HG02885 (cell line): ENCODE measurements around the gene CREB3L4.
"Not testable (repeated sequence)": the region's sequence is repeated elsewhere in the genome, so short reads cannot be mapped to it uniquely, and the experiment has no call there.

Experiments
- ATAC-seq: cut with Tn5 transposase; IDR thresholded peaks from one replicate; pipeline ENCODE4 v1.9.1; 2021; ENCODE audit warnings: mild to moderate bottlenecking; ENCODE audit not compliant: unreplicated experiment, poor library complexity

Gene CREB3L4

DNA sequence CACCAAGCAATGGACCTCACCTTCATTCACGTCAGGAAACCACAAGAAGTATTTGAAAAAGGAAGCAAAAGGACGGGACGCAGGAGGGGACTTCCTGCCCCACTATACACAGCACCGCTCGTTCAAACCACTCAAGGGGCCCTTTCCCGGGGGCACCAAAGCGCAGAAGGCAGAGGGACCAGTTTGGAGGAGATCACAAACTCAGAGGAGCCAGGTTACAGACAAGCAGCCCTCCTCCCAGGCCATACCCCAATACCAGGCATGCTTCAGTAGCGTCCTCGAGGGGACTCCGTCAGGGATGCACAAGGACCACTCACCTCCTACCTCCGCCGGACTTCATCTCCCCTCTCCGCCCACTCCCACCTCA lies 10.0 kb upstream of the CREB3L4 start:
- peak; percentile 12 for ATAC-seq

DNA sequence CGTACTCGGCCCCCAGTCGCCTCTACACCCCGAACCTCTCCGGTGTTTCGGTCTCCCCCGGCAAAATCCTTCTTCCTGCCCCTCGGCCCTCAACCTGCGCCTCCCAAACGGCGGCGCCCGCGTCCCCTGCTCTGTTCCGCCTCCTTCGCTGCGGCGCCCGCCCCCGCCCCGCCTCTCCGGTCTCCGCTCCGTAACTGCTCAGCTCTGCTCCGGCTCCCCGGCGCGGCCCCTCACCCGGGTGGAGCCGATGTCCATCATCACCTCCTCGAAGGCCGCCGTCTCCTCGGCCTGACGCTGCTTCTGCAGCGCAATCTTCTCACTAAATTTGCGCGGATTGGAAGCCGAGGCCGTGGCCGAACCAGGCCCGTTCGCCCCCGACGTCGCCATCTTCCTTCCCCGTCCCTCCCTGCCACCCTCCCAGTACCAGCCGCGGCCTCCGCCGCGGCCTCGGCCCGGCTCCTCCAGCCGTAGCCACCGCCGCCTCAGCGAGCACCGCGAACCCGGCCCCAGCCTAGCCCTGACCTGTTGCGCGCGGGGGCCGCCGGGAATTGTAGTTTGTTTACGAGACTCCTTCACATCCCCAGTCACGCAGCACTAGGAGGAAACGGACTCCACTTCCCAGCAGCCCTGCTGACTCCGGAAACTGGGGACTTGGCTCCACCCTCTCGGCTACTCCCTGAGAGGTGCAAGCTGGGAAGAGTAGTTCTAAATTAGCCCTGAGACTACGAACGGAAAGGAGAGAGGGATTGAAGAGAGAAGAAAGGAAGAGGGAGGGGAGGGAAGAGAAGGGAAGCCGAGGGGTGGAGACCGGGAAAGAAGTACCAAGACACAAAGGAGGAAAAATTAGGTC lies 9.4 kb upstream of the CREB3L4 start, which contains the start of gene CRTC2:
Gene CRTC2 (minus strand): TSS at position 502 of the 850 bp plus-strand sequence. CDS start 115 bp downstream, at position 387.
- peak; percentile 82 for ATAC-seq

DNA sequence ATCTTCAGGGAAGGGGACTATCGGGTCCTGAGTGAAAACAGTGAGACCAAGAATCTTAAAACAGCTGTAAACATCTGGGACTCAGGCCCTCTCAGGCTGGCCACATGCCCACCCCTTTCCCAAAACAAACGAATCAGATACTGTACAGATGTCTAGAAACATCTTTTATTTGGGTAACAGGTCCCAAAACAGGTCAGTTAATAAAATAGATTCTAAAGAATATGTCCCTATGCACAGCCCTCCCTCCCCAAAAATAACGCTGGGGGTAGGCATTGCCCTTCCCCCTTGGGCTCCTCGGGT lies 8.8 kb upstream of the CREB3L4 start:
- no peak for ATAC-seq

DNA sequence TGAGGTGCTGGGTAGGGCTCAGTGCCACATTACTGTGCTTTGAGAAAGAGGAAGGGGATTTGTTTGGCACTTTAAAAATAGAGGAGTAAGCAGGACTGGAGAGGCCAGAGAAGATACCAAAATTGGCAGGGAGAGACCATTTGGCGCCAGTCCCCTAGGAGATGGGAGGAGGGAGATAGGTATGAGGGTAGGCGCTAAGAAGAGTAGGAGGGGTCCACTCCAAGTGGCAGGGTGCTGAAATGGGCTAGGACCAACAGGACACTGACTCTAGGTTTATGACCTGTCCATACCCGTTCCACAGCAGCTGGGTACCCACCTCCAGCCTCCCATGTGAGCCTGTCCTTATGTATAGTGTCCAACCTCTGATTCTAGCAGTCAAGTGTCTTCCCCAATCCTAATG lies 8.2 kb upstream of the CREB3L4 start:
- ATAC-seq = no peak

DNA sequence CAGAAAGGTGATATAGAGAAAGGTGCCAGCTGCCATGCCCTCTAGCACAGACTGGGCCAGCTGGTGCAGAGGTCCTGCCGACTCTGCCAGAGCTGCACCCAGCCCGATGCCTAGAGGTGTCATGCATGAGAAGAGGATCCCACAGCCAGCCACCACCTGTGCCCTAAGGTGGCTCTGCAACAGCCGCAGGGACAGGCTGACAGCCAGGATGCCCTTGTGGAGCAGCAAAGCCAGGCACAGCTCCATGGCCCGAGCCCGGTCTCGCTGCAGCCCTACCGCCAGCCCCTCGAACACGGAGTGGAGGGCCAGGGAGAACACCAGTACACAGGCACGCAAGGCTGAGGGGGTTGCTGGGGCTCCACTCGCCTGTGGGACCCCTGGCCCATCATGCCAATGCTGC lies 7.5 kb upstream of the CREB3L4 start:
- no peak for ATAC-seq

DNA sequence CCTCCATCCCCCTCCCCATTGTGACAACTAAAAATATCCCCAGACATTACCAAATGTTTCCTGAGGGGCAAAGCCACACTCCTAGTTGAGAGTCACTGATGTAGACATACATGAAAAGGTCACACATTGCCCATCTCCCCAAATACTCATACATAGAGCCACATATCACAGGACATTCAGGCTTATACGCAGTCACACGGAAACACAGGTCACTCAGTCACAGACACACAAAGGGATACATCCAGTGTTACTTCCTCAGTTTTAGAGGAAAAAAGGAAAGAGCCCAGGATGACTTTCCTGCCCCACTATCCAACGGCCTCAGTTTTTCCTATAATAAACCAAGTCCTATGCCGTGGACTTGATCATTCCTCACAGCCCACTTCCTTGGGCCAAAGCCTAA lies 6.3 kb upstream of the CREB3L4 start:
- ATAC-seq = no peak

DNA sequence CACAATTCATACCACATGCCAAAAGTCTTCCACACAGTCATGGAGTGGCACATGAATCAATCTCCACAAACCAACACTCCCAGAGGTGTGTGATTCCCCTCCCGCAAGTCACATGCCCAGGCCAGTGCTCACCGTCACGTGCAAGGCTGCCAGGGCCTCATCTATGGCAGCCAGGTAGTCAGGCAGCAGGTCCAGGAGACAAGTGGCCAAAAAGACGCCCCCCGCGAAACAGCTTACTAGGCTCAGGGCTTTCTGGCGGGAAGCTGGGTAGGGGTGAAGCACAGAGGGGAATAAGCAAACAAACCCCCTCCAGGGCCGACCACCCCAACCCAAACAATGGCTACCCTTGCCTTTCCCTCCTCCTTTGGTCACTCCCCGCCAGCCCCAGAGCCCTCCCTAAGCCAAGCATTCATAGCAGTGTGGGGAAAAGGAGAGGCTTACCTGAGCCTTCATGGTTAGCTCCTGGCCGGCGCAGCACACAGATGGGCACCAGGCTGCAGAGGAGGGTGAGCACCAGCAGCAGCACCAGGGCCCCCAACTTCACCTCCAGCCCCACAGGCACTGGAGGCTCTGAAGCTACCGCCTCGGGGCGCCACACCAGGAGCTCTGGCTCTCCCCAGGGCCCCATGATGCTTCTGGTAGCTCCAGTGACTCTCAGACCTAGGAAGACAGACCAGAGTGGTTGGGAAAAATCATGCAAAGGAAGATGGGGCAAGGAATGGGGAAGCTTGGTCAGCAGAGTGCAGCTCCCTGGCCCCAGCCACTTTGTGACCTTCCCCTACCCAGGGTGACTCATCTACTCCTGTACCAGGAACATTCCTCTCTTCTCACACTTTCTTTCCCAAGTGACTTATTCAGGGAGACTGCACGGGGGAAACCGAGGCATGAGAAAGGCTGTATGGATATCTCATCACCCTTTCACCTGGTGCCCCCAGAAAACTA lies 5.3 kb upstream of the CREB3L4 start:
- ATAC-seq = no peak

DNA sequence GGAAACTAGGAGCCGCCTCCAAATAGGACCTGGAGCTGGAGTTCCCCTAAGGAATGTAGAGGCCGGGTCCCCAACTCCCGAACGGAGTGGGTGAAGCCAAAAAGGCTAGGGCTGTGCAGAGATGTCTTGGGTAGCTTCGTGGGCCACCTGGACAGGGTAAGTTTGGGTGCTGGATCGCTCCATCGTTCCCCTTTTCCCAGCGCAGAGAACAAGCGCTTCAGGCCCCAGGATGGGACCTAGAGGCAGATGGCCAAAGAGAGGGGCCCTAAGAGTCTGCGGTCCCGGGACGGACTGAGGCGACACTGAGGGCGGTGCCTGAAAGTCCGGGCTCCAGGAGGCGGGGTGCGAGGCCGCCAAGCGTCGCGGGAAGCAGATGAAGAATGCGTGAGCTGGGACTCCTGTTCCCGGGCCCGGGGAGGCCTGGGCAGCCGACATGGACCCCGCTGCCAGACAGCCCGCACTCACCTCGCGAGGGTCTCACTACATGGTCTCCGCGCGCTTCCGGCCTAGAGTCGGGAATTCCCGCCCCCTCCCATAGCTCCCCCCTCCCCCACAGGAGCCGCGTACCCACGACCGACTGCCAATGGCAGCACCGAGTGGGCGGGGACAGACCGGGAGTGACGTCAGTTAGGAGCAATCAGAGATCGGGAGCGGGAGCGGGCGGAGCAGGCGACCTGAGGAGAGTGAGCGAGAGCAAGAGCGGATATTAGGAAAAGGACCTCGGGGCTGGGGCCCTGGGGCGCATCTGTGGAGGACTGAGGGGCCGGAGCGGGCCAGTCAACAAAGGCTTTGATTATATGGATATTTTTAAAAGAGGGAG lies 4.5 kb upstream of the CREB3L4 start, which contains the start of gene SLC39A1:
Gene SLC39A1 (minus strand): TSS at position 508 of the 820 bp plus-strand sequence. CDS start 822 bp downstream, outside the sequence.
- peak; percentile 56 for ATAC-seq

DNA sequence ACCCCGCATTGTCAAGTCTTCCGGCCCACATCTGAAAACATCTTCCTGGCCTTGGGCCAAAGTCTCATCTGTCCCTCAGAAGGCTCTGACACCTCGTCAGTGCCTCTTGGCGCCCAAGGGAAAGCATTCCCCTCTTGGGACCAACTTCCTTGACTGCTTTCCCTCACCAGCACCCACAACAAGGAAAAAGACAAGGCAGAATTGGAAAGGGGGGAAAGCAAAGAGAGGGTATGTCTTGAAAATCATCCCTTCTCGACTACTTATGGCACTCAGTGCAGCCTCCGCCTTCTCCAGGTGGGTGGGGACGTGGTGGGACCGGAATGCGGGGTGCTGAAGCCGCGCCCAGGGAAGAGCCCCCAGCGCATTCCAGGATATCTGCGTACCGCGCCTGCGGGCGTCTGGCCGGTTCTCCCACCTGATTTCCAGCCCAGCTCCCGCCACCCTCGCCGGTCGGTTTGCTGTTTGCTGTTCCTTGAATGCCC lies 3.8 kb upstream of the CREB3L4 start:
- no peak for ATAC-seq

DNA sequence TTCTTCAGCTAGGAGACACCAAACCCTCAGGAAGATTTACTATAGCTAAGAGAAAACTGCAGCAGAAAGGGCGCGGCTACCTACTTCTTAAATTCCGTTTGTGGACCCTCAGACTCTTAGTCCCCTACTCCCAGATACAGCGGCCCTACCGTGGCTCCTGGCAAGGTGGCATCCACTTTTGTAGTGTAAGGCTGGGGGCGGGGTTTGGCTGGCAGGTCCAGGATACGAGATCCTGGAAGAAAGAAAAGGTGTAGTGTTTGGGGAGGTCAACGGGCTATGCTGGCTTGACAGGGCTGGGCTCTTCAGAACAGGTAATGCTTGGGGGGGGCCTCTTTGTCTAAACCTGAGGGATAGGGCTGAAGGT lies 280 bp downstream of the CREB3L4 start:
- no peak for ATAC-seq

DNA sequence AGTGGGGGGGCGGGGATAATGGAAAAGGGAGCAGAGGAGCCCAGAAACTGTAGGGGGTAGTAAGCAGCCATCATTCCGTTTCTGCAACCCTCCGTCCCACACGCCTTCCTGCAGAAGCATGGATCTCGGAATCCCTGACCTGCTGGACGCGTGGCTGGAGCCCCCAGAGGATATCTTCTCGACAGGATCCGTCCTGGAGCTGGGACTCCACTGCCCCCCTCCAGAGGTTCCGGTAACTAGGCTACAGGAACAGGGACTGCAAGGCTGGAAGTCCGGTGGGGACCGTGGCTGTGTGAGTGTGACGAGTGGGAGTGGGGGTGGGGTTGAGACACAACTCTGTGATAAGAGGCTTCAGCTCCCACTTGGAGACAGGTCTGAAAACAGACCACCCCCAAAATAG lies 706 bp downstream of the CREB3L4 start:
- no peak for ATAC-seq

DNA sequence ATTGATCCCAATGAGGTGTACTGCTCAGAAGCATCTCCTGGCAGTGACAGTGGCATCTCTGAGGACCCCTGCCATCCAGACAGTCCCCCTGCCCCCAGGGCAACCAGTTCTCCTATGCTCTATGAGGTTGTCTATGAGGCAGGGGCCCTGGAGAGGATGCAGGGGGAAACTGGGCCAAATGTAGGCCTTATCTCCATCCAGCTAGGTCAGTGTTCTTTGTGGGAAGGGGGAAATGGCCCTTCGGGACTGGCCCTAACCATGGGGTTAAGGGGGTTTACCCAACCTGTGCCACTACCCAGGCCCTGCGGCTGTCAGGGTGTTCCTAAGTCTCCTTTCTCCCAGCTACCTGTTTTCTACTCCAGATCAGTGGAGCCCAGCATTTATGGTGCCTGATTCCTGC lies 1.3 kb downstream of the CREB3L4 start:
- no peak for ATAC-seq

DNA sequence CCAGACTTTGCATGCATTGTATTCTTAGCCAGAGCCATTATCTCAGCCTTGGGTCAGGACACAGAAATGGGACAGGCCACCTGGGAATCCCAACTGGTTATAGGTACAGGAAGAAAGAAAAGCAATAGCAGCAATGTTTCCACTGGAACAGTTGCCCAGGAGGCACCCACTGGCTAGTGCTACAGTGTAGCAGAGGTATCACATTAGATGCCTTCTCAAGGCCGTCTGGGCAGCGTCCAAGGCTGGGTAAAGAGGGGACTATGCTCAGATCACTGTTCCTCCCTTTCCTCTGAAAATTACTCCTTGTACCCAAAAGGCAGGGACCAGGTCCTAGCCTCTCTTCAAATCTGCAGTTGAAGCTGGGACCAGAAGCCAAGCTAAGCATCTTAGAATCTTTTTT lies 2.6 kb downstream of the CREB3L4 start:
- no peak for ATAC-seq

DNA sequence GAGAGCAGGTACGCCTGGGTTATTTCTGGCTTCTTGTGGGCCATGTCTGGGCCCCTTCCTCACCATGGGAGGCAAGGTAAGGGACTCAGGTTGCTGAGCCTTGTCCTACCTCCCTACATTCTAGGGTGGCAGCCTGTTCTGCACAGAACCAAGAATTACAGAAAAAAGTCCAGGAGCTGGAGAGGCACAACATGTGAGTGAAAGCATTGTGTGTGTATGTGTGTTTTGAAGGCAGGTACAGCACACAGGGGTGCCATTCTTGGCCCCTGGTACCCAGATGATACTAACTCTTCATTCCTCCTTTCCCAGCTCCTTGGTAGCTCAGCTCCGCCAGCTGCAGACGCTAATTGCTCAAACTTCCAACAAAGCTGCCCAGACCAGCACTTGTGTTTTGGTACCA lies 5.4 kb downstream of the CREB3L4 start:
- no peak for ATAC-seq

DNA sequence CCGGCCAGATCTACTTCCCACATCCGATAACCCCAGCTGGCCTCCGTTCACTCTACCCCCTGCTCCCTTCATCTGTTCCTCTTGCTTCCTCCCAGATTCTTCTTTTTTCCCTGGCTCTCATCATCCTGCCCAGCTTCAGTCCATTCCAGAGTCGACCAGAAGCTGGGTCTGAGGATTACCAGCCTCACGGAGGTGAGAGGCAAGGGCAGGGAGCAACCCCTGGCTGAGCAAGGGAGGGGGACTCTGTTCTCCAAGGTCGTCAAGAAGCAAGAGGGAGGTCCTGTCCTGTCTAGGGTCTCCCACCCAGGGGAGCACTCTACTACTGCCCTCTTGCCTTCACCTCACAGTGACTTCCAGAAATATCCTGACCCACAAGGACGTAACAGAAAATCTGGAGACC lies 5.8 kb downstream of the CREB3L4 start:
- ATAC-seq = no peak

DNA sequence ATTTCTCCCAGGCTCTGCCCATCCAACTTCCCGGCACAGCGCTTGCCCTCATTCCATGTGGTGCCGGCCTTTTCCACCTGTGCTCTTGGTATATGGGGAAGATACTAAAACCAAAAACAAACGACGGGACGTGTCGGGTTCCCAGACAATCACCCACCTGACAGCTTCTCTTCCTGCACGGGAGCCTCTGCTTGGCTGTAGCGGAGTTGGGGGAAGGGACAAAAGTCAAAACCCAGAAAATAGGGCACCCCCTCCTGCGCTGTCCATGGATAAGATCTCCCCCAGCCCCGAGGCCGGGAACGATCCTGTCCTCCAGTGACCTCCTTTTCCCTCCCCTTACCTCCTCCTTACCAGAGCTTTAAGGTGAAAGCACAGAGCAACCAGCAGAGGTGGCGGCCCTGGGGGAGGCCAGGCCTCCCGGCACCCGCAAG lies 9.1 kb downstream of the CREB3L4 start:
- ATAC-seq = no peak

DNA sequence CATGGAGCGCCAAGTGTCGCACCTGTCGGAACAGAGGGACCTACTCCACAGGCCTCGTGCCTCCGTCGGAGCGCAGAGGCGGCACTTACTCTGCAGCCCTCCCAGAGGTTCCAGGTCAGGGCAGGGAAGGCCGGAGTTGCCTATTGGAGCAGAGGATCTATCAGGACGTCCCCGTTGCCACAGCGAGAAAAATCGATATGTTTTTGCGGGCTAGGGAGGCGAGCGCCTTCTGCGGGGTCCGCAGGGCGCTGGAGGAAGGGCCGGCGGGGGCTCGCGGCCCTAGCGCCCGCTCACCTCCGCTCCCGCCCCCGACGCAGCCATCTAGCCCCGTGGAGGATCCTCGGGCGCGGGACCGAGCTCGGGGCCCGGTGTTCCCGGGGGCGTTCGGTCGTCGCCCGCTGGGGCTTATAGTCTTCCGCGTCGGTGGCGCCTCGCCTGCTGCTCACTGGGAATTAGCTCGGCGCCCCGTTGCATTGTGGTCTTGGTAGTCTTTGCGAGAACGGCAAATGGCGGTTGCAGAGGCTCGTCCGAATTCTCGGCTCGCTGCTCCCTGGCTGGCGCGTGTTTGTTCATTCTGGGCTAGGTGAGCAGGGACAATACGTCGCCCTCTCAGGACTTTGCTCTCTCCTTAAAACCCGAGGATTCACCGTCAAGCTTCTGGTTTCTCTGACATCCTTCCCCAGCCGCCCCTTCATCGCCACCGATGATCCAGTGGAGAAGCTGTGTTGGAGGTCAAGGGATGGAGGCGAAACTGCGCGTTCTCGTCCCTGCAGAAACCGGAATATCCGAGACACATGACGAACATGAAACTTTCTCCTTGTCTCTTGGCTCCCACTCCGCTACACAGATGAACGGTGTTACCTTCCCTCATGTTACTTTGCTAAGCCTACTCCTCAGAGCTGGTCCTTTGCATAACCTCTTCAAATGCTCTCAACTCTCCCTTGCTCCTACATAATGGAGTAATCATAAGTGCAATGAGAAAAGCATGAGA lies 9.8 kb downstream of the CREB3L4 start, which contains the start of gene JTB:
Gene JTB (minus strand): TSS at position 425 of the 991 bp plus-strand sequence. CDS start 422 bp downstream, at position 3.
- ATAC-seq = peak; percentile 85

DNA sequence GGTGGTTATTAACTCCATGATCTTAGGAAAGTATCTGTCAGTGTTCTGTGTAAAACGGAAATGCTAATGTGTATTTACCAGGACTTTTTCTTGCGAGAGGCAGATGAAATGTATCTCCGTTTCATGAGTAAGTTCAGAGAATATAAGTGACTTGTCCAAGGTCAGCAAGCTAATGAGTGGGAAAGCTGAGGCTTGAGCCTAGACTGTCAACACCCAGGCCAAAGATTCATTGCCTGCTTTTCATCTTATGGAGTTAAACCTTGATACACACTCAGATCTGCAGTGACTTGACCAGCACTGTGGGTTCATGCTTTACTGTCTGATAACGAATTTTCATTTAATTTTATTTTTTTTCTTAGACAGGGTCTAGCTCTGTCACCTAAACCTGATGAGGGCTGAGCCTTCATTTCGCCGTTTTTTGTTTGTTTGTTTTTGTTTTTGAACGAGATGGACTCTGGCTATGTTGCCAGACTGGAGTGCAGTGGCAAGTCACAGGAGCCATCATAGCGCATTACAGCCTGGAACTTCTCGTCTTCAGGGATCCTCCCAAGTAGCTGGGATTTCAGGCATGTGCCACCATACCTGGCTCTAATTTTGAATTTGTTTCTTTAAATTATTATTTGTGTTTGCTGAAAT lies 10.7 kb downstream of the CREB3L4 start:
- no peak for ATAC-seq

DNA sequence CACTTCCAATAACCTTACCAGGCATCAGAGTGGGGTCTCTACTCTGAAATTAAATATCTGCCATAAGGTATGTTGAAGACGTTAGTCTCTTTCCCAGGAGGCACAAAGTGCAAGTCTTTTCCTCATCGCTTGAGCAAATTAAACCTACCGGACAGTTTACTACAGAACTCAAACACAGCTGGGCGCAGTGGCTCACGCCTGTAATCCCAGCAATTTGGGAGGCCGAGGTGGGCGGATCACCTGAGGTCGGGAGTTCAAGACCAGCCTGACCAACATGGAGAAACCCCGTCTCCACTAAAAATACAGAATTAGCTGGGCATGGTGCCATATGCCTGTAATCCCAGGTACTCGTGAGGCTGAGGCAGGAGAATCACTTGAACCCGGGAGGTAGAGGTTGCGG lies 11.4 kb downstream of the CREB3L4 start:
- not testable (repeated sequence) for ATAC-seq
